Urinary bladder (tissue), 4 donors: Measurements from ENCODE around the gene SLC9A9. TPM values are rescaled to one million over a fixed set of nuclear protein-coding genes. Genes with fewer than 3 reads are reported as not detected.
A peak's percentile ranks its signal among the peaks of the same experiment; 100 is the strongest.

Experiments used
- DNase-seq: peaks from one replicate; pipeline ENCODE4 v3.0.0-alpha.2; 2015; ENCODE audit errors: extremely low spot score
- H3K27ac ChIP-seq: one replicate; pipeline ENCODE4 v1.5.1; 2013; ENCODE audit warnings: low read depth, mild to moderate bottlenecking, moderate library complexity
- H3K36me3 ChIP-seq: one replicate; pipeline ENCODE4 v1.6.1; 2013; ENCODE audit warnings: mild to moderate bottlenecking, moderate library complexity; ENCODE audit not compliant: insufficient read depth
- H3K4me1 ChIP-seq: one replicate; pipeline ENCODE4 v1.6.1; 2013; ENCODE audit warnings: mild to moderate bottlenecking, moderate library complexity; ENCODE audit not compliant: insufficient read depth
- H3K4me3 ChIP-seq: one replicate; pipeline ENCODE4 v1.5.1; 2013; ENCODE audit warnings: low read depth, low read length
- WGBS: extraction: QIAGEN DNeasy Blood & Tissue Kit; methylation state at CpG from one replicate; pipeline ENCODE4 v1.1.7; 2013; 5-methylcytosine and 5-hydroxymethylcytosine counted together
- polyA plus RNA-seq: library from polyadenylated mRNA; stranded (reverse); fragments of 200-250 nt; gene quantifications from one replicate; pipeline ENCODE4 v1.2.3, GENCODE V29; 2013
- total RNA-seq: library from RNA; depleted of rRNA; stranded (reverse); fragments of >200 nt; gene quantifications from one replicate; pipeline ENCODE4 v1.2.3, GENCODE V29; 2014
- donor health status: healthy with polysubstance abuse.
- donor health status: healthy.

Gene SLC9A9
- total and polyA plus RNA-seq, 2 donors: 28.7 to 46.2 TPM

GRCh38 chr3:143648708-143649107, 199.6 kb downstream of the SLC9A9 start:
- Histone ChIP-seq H3K36me3 (no peaks in the 10 kb centered on the region), H3K27ac (no peak overlapping the region), H3K4me1 (no peaks in the 10 kb centered on the region), H3K4me3 (no peak overlapping the region)
- 91% methylated on average over 7 of the region's 7 CpGs for WGBS
- DNase-seq: no peak

GRCh38 chr3:143648218-143648617, 200.1 kb downstream of the SLC9A9 start:
- Histone ChIP-seq H3K4me1 (no peaks in the 10 kb centered on the region), H3K4me3 (no peak overlapping the region), H3K36me3 (no peaks in the 10 kb centered on the region), H3K27ac (no peak overlapping the region)
- WGBS: 96% methylated on average over 14 of the region's 14 CpGs
- no peak for DNase-seq

DNA sequence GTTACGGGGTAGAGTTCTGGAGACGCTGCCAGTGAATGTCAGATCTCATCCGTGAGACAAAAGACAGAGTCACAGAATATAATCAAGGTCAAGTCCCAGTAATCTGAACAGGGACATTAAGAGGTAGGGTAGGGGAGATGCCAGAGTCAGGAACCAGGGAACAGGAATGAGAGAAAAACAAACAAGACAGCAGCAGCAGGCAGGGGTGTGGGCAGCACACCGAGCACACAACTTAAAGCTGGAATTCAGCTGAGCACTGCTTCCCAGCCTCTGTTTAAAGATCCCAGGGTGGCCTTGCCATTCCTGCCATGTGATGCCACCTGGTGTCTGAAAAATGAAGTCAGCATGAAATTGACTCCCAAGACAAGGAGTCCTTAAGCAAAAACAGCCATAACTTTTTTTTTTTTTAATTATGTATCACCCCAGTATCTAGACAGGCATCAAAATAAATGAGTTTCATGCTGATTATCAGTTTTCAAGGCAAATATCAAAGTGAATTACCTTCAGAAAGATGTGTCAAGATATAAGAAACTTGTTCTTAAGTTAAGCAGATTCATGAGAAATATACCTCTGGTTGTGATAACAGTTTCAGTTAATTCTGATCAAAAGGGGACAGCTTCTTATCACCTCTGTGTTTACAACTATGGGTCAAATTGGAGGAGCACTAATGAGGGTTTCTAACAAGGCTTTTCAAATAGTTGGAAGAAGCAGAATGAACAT, 203.7 kb downstream of the SLC9A9 start:
- no peak overlapping the region for H3K4me3 ChIP-seq
- WGBS: 34% methylated on average over 4 of the region's 4 CpGs
- H3K27ac ChIP-seq: no peak overlapping the region
- H3K4me1 ChIP-seq: no peaks in the 10 kb centered on the region
- DNase-seq: peak; percentile 59
- no peaks in the 10 kb centered on the region for H3K36me3 ChIP-seq

- H3K4me1 ChIP-seq: no peaks in the 10 kb centered on the region
- no peak overlapping the region for H3K27ac ChIP-seq
- DNase-seq: no peak
- no peak overlapping the region for H3K4me3 ChIP-seq
- H3K36me3 ChIP-seq: no peaks in the 10 kb centered on the region
- WGBS: 60% methylated on average over 1 of the region's 1 CpG
Observed at GRCh38 chr3:143643905-143644304, 204.4 kb downstream of the SLC9A9 start.

- Histone ChIP-seq H3K36me3 (no peaks in the 10 kb centered on the region), H3K4me1 (no peaks in the 10 kb centered on the region), H3K27ac (no peak overlapping the region), H3K4me3 (no peak overlapping the region)
- WGBS: 97% methylated on average over 3 of the region's 3 CpGs
- no peak for DNase-seq
Observed at GRCh38 chr3:143640774-143641173, 207.5 kb downstream of the SLC9A9 start.

GRCh38 chr3:143637133-143637532, 211.1 kb downstream of the SLC9A9 start:
- Histone ChIP-seq H3K4me3 (no peak overlapping the region), H3K27ac (no peak overlapping the region), H3K36me3 (no peaks in the 10 kb centered on the region), H3K4me1 (no peaks in the 10 kb centered on the region)
- 91% methylated on average over 1 of the region's 1 CpG for WGBS
- no peak for DNase-seq

DNA sequence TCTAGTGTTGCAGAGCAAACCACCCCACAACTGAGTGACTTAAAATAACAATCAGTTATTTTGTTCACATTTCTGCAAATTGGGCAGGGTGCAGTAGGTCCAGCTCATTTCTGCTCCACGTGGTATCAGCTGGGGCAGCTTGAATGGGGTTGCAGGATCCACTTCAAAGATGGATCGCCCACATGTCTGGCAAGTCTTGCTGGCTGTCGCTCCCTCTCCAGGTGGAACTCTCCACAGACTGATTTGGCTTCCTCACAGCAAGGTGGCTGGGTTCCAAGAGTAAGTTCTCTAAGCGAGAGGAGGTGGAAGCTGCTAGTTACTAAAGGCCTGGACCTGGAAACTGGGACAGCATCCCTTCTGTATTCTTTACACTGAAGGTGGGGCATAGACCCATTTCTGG, 213.3 kb downstream of the SLC9A9 start:
- Histone ChIP-seq H3K27ac (no peak overlapping the region), H3K4me3 (no peak overlapping the region), H3K4me1 (no peaks in the 10 kb centered on the region), H3K36me3 (no peaks in the 10 kb centered on the region)
- no peak for DNase-seq
- WGBS: 79% methylated on average over 4 of the region's 4 CpGs

GRCh38 chr3:143634427-143634826, 213.8 kb downstream of the SLC9A9 start:
- Histone ChIP-seq H3K4me1 (no peaks in the 10 kb centered on the region), H3K4me3 (no peak overlapping the region), H3K36me3 (no peaks in the 10 kb centered on the region), H3K27ac (no peak overlapping the region)
- no peak for DNase-seq

DNA sequence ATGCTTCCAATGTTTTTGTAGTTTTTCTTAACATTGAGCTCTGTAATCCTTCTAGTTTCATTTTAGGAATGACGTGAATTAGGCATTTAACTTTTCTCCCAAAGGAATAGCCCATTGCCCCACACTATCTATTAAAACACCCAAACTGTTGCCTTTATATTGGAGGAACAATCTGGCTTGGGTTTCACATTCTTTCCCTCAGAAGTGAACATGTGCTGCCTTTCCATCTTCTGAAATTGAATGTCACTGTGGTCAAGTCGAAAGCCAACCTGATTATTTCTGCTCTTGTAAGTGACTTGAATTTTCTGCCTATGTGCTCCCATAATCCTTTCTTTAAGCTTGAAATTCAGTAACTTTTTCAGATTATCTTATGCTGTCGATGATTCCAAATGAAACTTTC, 214.5 kb downstream of the SLC9A9 start:
- DNase-seq: no peak
- WGBS: 96% methylated on average over 3 of the region's 3 CpGs

DNA sequence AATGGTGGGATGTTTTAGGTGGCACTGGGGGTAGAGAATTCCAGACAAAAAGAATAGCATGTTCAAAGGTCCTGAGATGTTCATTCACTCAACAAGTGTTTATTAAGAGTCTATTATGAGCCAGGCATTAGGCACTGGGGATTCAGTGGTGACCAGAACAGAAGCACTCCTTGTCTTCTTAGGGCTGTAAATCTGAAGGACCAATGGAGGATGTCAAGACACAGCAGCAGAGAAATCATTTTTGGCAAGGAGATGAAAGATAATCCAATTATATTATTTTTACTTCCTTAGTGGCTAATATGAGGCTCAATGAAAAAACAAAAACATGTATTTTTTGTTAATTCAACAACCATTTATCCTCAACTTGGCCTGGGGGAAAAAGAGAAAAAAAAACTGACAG, 218.5 kb downstream of the SLC9A9 start:
- no peaks in the 10 kb centered on the region for H3K36me3 ChIP-seq

More for the DNA sequence above, 214.5 kb downstream of the SLC9A9 start:
- H3K36me3 ChIP-seq: no peaks in the 10 kb centered on the region
- no peak overlapping the region for H3K27ac ChIP-seq
- H3K4me3 ChIP-seq: no peak overlapping the region
- no peaks in the 10 kb centered on the region for H3K4me1 ChIP-seq

DNA sequence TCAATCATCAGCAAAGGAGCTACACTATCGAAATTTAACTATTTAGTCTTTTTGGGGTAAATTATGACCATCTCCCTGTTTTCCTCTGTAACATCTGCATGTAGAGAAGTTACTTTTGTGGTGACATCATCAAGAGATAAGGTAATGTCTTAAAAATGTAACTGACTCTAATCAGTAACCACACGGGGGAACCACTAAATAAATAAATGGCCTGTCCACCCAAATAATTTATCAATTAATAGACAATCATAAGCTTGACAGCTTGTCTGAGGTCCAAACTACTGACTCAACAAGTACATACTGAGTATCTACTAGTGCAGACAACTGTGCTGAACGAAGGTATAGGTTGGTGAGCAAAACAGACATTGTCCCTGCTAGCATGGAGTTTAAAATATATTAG, 219.3 kb downstream of the SLC9A9 start:
- no peak for DNase-seq
- Histone ChIP-seq H3K36me3 (no peaks in the 10 kb centered on the region), H3K4me1 (no peaks in the 10 kb centered on the region), H3K27ac (no peak overlapping the region), H3K4me3 (no peak overlapping the region)
- 77% methylated on average over 3 of the region's 3 CpGs for WGBS

More for the DNA sequence above, 218.5 kb downstream of the SLC9A9 start:
- Histone ChIP-seq H3K4me1 (no peaks in the 10 kb centered on the region), H3K27ac (no peak overlapping the region), H3K4me3 (no peak overlapping the region)
- no peak for DNase-seq

- Histone ChIP-seq H3K4me3 (no peak overlapping the region), H3K4me1 (no peaks in the 10 kb centered on the region), H3K36me3 (no peaks in the 10 kb centered on the region), H3K27ac (no peak overlapping the region)
- no peak for DNase-seq
- 94% methylated on average over 5 of the region's 5 CpGs for WGBS
Observed at GRCh38 chr3:143627336-143627735, 220.9 kb downstream of the SLC9A9 start.

DNA sequence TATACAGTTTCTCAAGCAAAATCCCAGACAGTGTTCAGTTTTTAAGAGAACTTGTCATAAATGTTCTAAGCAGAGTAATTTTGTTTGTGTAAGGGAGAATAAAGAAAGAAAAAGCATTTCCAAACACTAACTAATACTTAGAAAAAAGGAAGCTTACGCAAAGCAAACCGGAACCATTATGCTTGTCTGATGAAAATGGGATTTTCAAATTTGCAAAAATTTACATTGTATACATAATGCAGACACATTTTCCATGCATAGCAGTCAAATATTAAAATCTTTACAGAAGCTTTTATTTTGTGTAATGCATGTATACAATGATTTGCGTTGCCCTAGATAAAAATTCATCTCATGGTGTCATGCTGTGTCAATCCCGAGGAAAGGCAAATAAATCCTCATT, 229.0 kb downstream of the SLC9A9 start:
- no peaks in the 10 kb centered on the region for H3K36me3 ChIP-seq
- no peak overlapping the region for H3K4me3 ChIP-seq
- H3K27ac ChIP-seq: no peak overlapping the region
- H3K4me1 ChIP-seq: no peaks in the 10 kb centered on the region
- 88% methylated on average over 4 of the region's 4 CpGs for WGBS
- DNase-seq: no peak

DNA sequence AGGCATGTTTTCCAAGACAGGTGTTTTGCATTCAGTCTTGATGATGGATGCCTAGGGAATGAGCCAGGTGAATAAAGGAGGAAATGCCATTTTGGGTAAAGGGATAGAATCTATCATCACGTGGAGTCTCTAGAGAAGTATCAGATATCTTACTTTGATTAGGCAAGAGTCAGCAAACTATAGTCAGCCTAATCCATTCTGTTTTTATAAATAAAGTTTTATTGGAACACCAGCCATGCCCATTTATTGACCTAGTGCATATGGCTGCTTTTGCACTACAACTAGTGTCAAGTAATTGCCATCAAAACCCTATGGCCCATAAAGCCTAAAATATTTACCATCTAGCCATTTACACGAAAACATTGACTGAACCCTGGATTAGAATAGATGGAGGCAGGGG, 231.2 kb downstream of the SLC9A9 start:
- Histone ChIP-seq H3K36me3 (no peaks in the 10 kb centered on the region), H3K4me1 (no peaks in the 10 kb centered on the region), H3K4me3 (no peak overlapping the region), H3K27ac (no peak overlapping the region)
- 94% methylated on average over 2 of the region's 2 CpGs for WGBS
- no peak for DNase-seq

- H3K4me3 ChIP-seq: no peak overlapping the region
- no peak for DNase-seq
- no peak overlapping the region for H3K27ac ChIP-seq
- H3K36me3 ChIP-seq: peaks cover 1% of the 10 kb centered on the region
- no peaks in the 10 kb centered on the region for H3K4me1 ChIP-seq
Observed at GRCh38 chr3:143613226-143613625, 235.0 kb downstream of the SLC9A9 start.
